HG03196 (cell line): ENCODE results near the gene S100A2.
A peak's percentile ranks its signal among the peaks of the same experiment; 100 is the strongest.
"Not testable (repeated sequence)": the region's sequence is repeated elsewhere in the genome, so short reads cannot be mapped to it uniquely, and the experiment has no call there.

ENCODE experiments used
- ATAC-seq: cut with Tn5 transposase; IDR thresholded peaks from one replicate; pipeline ENCODE4 v1.9.1; 2021; ENCODE audit not compliant: unreplicated experiment

The S100A2 gene

GRCh38 chr1:153592748-153593147 lies 27.1 kb upstream of the S100A2 start:
- no peak for ATAC-seq

DNA sequence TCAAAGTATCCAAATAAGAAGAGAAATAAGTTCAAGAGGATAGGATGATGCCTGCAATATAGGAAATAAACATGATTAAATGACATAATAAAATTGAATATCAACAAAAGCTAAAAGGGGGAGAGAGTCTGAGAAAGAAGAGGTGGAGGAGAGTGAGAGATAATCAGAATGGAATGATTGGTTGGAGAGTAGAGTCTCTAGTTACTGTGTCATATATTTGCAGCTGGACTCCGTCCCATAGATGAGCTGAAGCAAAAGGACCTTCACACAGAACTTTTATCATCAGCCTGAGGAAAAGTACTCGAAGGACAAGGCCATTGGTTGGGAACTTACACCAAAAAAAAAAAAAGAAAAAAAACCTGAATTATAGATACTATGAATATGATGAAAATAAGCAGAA lies 22.8 kb upstream of the S100A2 start:
- no peak for ATAC-seq

DNA sequence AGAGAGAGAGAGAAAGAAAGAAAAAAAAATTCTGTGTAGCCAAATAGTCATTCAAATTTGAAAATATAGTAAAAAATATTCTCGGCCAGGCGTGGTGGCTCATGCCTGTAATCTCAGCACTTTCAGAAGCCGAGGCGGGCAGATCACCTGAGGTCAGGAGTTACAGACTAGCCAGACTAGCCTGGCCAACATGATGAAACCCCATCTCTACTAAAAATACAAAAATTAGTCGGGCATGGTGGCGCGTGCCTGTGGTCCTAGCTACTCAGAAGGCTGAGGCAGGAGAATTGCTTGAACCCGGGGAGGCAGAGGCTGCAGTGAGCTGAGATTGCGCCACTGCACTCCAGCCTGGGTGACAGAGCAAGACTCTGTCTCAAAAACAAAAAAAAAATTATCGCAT lies 22.4 kb upstream of the S100A2 start:
- ATAC-seq = not testable (repeated sequence)

DNA sequence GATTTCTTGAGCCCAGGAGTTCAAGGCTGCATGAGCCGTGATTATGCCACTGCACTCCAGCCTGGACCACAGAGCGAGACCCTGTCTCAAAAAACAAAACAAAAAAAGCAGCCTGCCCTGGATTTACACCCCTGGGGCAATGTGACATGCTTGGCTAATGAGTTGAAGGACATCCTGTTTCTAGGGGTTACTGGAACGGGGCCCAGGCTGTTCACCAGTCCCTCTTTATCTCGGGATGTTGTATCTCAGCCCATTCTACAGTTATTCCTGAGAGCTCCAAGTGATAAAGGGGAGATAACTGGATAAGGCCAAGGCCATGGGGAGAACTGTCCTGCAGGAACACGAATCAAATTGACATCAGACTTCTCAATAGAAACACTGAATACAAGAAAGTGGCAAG lies 21.7 kb upstream of the S100A2 start:
- ATAC-seq = no peak

- ATAC-seq = no peak
These were observed 20.7 kb upstream of the S100A2 start for GRCh38 chr1:153586347-153586746.

DNA sequence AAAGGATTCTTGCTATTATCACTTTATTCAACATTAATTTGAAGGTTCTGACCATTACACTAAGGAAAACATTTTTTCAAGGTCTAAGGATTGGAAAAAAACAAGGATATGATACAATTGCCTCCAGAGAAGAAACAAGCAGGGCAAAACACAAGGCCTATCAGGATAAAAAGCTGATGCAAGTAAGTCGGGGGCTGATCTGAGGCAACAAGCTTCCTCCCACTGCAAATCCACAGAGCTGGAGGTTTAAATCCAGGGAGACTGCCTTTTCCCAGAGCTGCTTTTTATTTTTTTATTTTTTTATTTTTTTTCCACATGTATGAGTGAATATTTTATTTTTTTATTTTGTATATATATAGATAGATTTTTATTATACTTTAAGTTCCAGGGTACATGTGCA lies 19.4 kb upstream of the S100A2 start:
- ATAC-seq = no peak

DNA sequence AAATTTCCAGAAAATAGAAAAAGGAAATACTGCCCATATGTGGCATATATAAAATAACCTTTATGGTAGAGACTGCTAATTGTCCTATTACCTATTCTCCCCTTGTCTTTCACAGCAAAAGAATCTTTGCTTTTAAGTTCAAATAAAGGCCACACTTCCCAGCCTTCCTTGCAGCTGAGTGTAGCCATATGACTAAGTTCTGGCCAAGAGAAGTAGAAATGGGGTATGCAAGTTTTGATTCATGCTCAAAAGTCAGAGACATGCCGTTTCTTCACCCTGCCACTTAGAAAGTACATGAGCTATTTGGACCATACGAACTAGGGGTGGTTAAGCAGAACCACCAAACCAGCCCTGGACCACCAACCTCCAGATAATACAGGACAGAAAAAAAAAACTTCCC lies 18.3 kb upstream of the S100A2 start:
- ATAC-seq = no peak

DNA sequence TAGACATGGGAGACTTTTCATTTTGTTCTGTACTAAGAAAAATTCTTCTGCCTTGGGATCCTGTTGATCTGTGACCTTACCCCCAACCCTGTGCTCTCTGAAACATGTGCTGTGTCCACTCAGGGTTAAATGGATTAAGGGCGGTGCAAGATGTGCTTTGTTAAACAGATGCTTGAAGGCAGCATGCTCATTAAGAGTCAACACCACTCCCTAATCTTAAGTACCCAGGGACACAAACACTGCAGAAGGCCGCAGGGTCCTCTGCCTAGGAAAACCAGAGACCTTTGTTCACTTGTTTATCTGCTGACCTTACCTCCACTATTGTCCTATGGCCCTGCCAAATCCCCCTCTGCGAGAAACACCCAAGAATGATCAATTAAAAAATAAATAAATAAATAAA lies 17.9 kb upstream of the S100A2 start:
- not testable (repeated sequence) for ATAC-seq

GRCh38 chr1:153582836-153583235 lies 17.2 kb upstream of the S100A2 start:
- not testable (repeated sequence) for ATAC-seq

DNA sequence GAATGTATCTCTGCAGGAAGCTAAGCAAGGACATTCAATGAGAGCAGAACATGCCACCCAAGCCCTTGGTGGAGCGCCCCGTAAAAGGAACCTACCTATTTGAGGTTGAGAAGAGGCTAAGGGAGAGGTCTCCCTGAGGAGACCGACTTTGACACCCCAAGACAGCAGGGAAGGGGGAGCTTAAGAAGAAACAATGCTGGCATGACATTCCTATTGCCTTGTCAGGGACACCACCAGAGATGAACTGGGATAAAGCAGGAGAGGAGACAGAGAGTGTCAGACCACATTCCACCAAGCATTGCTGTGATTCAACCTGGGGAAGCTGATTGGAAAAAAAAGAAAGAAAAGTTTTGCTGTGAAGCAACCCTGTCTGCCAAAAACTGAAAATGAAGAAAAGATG lies 13.3 kb upstream of the S100A2 start:
- ATAC-seq = no peak

- no peak for ATAC-seq
These were observed 12.8 kb upstream of the S100A2 start for GRCh38 chr1:153578490-153578889.

- ATAC-seq = no peak
These were observed 12.0 kb upstream of the S100A2 start for GRCh38 chr1:153577624-153578051.

DNA sequence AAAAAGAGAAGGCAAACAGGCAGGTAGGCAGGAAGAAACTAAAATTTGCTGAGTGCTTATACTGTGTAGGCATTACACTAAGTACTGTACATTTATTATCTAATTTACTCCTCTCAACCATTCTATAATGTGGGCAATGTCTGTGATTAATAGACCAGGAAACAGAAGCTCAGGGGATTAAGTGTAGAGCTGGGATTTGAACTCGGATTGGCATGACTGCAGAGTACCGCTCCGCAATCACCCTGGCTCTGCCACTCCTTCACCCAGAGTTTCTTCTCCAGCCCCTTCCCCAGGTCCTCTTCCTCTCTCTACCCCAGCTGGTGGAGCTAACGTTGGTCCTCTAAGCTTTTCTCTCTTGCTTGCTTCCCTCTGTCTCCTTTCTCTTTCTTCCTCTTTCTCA lies 11.5 kb upstream of the S100A2 start:
- ATAC-seq = no peak

DNA sequence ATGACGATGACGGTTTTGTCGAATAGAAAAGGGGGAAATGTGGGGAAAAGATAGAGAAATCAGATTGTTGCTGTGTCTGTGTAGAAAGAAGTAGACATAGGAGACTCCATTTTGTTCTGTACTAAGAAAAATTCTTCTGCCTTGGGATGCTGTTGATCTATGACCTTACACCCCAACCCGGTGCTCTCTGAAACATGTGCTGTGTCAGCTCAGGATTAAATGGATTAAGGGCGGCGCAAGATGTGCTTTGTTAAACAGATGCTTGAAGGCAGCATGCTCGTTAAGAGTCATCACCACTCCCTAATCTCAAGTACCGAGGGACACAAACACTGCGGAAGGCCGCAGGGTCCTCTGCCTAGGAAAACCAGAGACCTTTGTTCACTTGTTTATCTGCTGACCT lies 9.9 kb upstream of the S100A2 start:
- not testable (repeated sequence) for ATAC-seq

- ATAC-seq = not testable (repeated sequence)
These were observed 9.4 kb upstream of the S100A2 start for GRCh38 chr1:153575081-153575491.

DNA sequence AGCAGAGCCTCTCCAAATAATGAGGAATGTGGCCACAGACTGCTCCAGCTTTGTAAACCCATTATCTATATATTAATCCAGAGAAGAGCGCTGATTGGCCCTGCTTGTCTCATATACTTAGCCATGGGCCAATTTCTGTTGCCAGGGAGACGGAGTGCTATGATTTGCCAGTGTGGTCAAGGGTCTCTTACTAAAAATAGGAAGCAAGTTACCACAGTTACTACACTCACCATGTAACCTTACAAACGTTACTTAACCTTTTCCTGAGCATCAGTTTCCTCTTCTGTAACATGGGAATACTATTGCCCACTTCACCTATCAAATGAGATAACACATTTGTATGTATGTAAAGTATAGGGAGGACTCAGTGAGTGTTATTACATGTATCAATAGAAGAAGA lies 7.7 kb upstream of the S100A2 start:
- no peak for ATAC-seq

- ATAC-seq = peak; percentile 67
These were observed 6.9 kb upstream of the S100A2 start for GRCh38 chr1:153572569-153573015.

DNA sequence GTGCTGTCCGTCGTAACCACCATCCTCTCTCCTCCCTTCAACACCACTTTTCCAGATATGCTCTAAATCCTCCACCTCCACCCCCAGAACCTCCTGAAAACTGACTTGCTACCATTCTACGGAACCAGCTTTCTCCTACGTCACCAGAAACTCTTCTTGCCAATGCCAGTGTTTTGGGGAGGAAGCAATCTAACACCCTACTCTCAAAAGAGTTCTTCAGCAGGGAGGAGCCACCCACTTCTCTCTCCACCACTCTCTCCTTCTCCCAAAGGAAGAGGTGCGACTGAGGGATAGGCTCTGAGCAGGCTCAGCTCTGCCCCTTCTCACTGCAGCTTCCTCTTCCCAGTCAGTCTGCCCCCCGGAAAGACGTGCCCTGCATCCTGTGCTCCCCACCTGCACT lies 6.1 kb upstream of the S100A2 start:
- no peak for ATAC-seq

GRCh38 chr1:153570874-153571273 lies 5.2 kb upstream of the S100A2 start:
- ATAC-seq = no peak

DNA sequence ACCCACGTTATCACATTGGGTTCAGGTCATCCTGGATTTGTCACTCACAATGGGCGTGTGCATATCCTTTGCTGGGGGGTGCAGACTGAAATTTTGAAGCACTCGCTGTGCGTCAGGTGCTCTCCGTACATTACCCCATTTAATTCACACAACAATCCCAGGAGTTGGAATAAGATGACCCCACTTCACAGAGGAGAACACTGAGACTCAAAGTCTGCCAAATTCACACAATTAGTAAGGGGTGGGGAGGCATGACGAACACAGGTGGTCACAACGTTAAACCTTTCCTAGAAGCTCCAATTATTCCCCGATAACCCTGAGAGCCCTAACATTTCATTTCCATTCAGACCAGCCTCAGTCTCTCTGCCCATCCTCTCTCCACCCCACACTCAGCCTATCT lies 3.8 kb upstream of the S100A2 start:
- ATAC-seq = no peak

GRCh38 chr1:153568367-153569099 lies 2.9 kb upstream of the S100A2 start:
- ATAC-seq = no peak

DNA sequence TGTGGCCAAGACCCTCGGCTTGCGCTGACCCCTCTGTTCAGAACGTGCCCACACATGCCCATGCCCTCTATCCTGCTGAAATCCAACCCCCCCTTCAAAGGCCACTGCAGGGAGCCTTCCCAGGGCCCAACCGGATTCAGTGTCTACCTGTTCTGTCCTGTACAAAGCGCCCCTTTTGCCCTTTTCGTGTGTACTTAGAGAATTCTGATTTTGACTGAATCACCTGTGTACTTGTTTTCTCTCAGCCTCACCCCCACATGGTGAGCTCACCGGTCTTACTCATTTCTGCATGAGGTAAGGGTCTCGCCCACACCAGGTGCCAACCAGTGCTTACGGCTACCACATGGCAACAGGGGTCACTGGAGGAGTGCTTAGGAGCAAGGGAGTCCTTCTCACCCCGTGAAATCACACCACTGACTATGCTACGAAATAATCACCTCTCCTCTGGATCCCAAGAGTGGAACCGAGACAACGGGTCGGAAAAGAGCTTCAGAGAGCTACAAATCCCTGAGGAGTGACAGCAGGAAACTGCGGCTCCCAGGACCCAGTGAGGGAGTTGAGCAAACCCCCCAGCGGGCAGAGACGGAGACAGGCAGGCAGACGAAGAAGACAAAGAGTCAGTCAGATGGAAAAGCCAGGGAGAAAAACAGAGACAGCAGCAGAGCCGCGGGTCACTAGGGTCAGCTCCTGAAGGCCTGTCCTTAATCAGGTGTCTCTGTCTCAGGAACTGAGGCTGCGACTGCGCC lies 2.1 kb upstream of the S100A2 start:
- no peak for ATAC-seq
